ENCODE measurements around the gene SNRPA.

- TF ChIP-seq TAF1 (IDR thresholded peaks at IDR 0.05; ENCODE audit: low read depth) (no peak), TEAD4 (IDR thresholded peaks at IDR 0.05) (no peak), CREB1 (IDR thresholded peaks at IDR 0.05; ENCODE audit: low read depth) (no peak), EP300 (IDR thresholded peaks at IDR 0.05; ENCODE audit: borderline replicate concordance) (no peak), TCF12 (IDR thresholded peaks at IDR 0.05; ENCODE audit: low read depth) (no peak), REST (IDR thresholded peaks at IDR 0.05; ENCODE audit: low read depth) (no peak), EGR1 (IDR thresholded peaks at IDR 0.05) (no peak), YY1 (IDR thresholded peaks at IDR 0.05; ENCODE audit: low read depth) (no peak), CEBPB (IDR thresholded peaks at IDR 0.05) (no peak), RAD21 (IDR thresholded peaks at IDR 0.05; ENCODE audit: low read depth) (no peak), MAX (IDR thresholded peaks at IDR 0.05) (no peak), ZBTB7A (IDR thresholded peaks at IDR 0.05; ENCODE audit: low read depth) (no peak), NFIC (IDR thresholded peaks at IDR 0.05) (no peak), USF1 (IDR thresholded peaks at IDR 0.05) (no peak)
Measured at GRCh38 chr19:40721140-40721486, 29.9 kb upstream of the SNRPA start.

All from Ishikawa (cell line).